Liver (tissue), 9 donors: ENCODE results near the gene PC. TPM values are rescaled to one million over a fixed set of nuclear protein-coding genes. Genes with fewer than 3 reads are reported as not detected.

Experiments used
- DNase-seq: peaks from one replicate; pipeline ENCODE4 v3.0.0-alpha.2; 2017; ENCODE audit warnings: low spot score
- H3K27ac ChIP-seq, 2 donors: one replicate each; pipeline ENCODE4 v1.7.0; 2013; ENCODE audit warnings: inconsistent platforms in 2 of 2, low read length in 2 of 2, control low read depth in 1 of 2, low read depth in 1 of 2, mild to moderate bottlenecking in 1 of 2
- H3K27me3 ChIP-seq, 4 donors: one replicate each; pipeline versions ENCODE4 v1.6.1 to v1.7.0; 2013; ENCODE audit warnings: low read length in 3 of 4, inconsistent platforms in 1 of 4, mild to moderate bottlenecking in 1 of 4, moderate library complexity in 1 of 4; ENCODE audit not compliant: control insufficient read depth in 4 of 4, insufficient read depth in 4 of 4
- H3K36me3 ChIP-seq, 4 donors: one replicate each; pipeline versions ENCODE4 v1.6.1 to v1.7.0; 2013; ENCODE audit warnings: low read length in 3 of 4, mild to moderate bottlenecking in 3 of 4, low read depth in 1 of 4, moderate library complexity in 1 of 4; ENCODE audit not compliant: control insufficient read depth in 4 of 4, insufficient read depth in 3 of 4
- H3K4me1 ChIP-seq, 4 donors: one replicate each; pipeline versions ENCODE4 v1.6.1 to v1.7.0; 2013; ENCODE audit warnings: low read length in 3 of 4, mild to moderate bottlenecking in 3 of 4, moderate library complexity in 1 of 4; ENCODE audit not compliant: control insufficient read depth in 4 of 4, insufficient read depth in 4 of 4
- H3K4me3 ChIP-seq, 3 donors: one replicate each; pipeline versions ENCODE4 v1.6.1 to v1.7.0; 2013; ENCODE audit warnings: low read length in 3 of 3, control low read depth in 1 of 3, low read depth in 1 of 3, mild to moderate bottlenecking in 1 of 3
- H3K9ac ChIP-seq, 2 donors: one replicate each; pipeline ENCODE4 v1.7.0; 2013; ENCODE audit warnings: low read length in 2 of 2, mild to moderate bottlenecking in 2 of 2, moderate library complexity in 2 of 2, control low read depth in 1 of 2, low read depth in 1 of 2
- H3K9me3 ChIP-seq, 4 donors: one replicate each; pipeline versions ENCODE4 v1.6.1 to v1.7.0; 2013; ENCODE audit warnings: low read length in 3 of 4; ENCODE audit not compliant: control insufficient read depth in 4 of 4
- ATF3 ChIP-seq: IDR thresholded peaks from 2 replicates; pipeline ENCODE4 v1.6.1; 2016; ENCODE audit warnings: antibody characterized with exemption
- FOXA2 ChIP-seq: IDR thresholded peaks from 2 replicates; pipeline ENCODE4 v1.6.1; 2016; ENCODE audit warnings: antibody characterized with exemption
- GABPA ChIP-seq, 2 donors: IDR thresholded peaks in 1 of 2; conservative IDR thresholded peaks in 1 of 2; 2 replicates each; pipeline ENCODE4 v1.6.1; 2016; ENCODE audit warnings: antibody characterized with exemption in 2 of 2, mild to moderate bottlenecking in 1 of 2, moderate library complexity in 1 of 2
- HNF4A ChIP-seq, 2 donors: conservative IDR thresholded peaks; 2 replicates each; pipeline ENCODE4 v1.6.1; 2016; ENCODE audit warnings: antibody characterized with exemption in 2 of 2, mild to moderate bottlenecking in 2 of 2
- HNF4G ChIP-seq: IDR thresholded peaks from 2 replicates; pipeline ENCODE4 v1.6.1; 2016; ENCODE audit warnings: antibody characterized with exemption
- NR2F2 ChIP-seq: IDR thresholded peaks from 2 replicates; pipeline ENCODE4 v1.6.1; 2016; ENCODE audit warnings: antibody characterized with exemption
- RAD21 ChIP-seq, 2 donors: IDR thresholded peaks; 2 replicates each; pipeline ENCODE4 v1.6.1; 2016; ENCODE audit warnings: antibody characterized with exemption in 2 of 2, mild to moderate bottlenecking in 2 of 2
- SP1 ChIP-seq: IDR thresholded peaks from 2 replicates; pipeline ENCODE4 v1.6.1; 2018; ENCODE audit warnings: antibody characterized with exemption, mild to moderate bottlenecking
- YY1 ChIP-seq: IDR thresholded peaks from 2 replicates; pipeline ENCODE4 v1.6.1; 2016; ENCODE audit warnings: antibody characterized with exemption, mild to moderate bottlenecking
- WGBS: extraction: QIAGEN DNeasy Blood & Tissue Kit; methylation state at CpG from one replicate; pipeline ENCODE4 v1.1.7; 2013; 5-methylcytosine and 5-hydroxymethylcytosine counted together
- polyA plus RNA-seq, 2 donors: library from polyadenylated mRNA; stranded (reverse) in 1 of 2; unstranded in 1 of 2; fragments of 200-250 nt in 1 of 2; fragments of >200 nt in 1 of 2; fragmentation: Nextera tagmentation in 1 of 2; extraction: Ambion mirVana in 1 of 2; gene quantifications; one replicate each; pipeline versions ENCODE4 v1.2.1 to v1.2.3, GENCODE V29; 2013 to 2015
- total RNA-seq, 2 donors: library from RNA; depleted of rRNA; stranded (reverse); fragments of >200 nt; gene quantifications; one replicate each; pipeline ENCODE4 v1.2.3, GENCODE V29; 2014
- TF ChIP-seq, protein P1 (sequence below): fragments of 150-350 bp; IDR thresholded peaks from 2 replicates; pipeline ENCODE4 v1.5.1; 2017; ENCODE audit warnings: improper control_type of control experiment, low read depth, low read length; ENCODE audit not compliant: missing input control
- TF ChIP-seq, protein P2 (sequence below): IDR thresholded peaks from 2 replicates; pipeline ENCODE4 v1.6.1; 2016; ENCODE audit warnings: antibody characterized with exemption
- TF ChIP-seq, protein P3 (sequence below): IDR thresholded peaks from 2 replicates; pipeline ENCODE4 v1.6.1; 2016; ENCODE audit warnings: antibody characterized with exemption
- donor health status: healthy.
- donor health status: healthy.
- donor health status: healthy.
- donor health status: healthy.
- donor health status: healthy.

Gene PC
- total and polyA plus RNA-seq, 4 donors: 144 to 583 (median 296) TPM

- TF ChIP-seq HNF4G (no peak), GABPA (IDR thresholded peaks at IDR 0.05 in 1 of 2, conservative IDR thresholded peaks at IDR 0.05 in 1 of 2) (no peak), FOXA2 (no peak), HNF4A (conservative IDR thresholded peaks at IDR 0.05) (no peak)
- TF ChIP-seq, protein P1, sequence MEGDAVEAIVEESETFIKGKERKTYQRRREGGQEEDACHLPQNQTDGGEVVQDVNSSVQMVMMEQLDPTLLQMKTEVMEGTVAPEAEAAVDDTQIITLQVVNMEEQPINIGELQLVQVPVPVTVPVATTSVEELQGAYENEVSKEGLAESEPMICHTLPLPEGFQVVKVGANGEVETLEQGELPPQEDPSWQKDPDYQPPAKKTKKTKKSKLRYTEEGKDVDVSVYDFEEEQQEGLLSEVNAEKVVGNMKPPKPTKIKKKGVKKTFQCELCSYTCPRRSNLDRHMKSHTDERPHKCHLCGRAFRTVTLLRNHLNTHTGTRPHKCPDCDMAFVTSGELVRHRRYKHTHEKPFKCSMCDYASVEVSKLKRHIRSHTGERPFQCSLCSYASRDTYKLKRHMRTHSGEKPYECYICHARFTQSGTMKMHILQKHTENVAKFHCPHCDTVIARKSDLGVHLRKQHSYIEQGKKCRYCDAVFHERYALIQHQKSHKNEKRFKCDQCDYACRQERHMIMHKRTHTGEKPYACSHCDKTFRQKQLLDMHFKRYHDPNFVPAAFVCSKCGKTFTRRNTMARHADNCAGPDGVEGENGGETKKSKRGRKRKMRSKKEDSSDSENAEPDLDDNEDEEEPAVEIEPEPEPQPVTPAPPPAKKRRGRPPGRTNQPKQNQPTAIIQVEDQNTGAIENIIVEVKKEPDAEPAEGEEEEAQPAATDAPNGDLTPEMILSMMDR: no peak
- TF ChIP-seq, protein P2, sequence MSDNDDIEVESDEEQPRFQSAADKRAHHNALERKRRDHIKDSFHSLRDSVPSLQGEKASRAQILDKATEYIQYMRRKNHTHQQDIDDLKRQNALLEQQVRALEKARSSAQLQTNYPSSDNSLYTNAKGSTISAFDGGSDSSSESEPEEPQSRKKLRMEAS: no peak
Observed at GRCh38 chr11:66904561-66904960, 53.6 kb downstream of the PC start (continued).

DNA sequence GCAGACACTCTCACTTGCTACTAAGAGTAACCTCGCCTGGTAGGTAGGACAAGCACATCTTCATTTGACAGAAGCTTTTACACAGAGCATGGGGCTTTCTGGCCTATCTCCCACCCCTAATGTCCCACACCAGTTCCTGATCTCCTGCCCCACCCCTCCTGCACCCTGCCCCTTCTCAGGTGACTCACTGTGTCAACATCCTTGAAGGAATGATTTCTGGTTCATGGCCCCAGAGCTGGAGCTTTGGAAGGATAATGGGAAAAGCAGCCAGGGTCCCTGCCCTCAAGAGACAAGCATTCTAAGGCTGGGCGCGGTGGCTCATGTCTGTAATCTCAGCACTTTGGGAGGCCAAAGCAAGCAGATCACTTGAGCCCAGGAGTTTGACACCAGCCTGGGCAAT, 54.1 kb downstream of the PC start:
- no peaks in the 10 kb centered on the region for H3K9me3 ChIP-seq
- no peak for TF ChIP-seq YY1
- no peak for TF ChIP-seq RAD21 (IDR thresholded peaks at IDR 0.05)
- no peak for TF ChIP-seq FOXA2
- TF ChIP-seq HNF4A (conservative IDR thresholded peaks at IDR 0.05): no peak
- TF ChIP-seq SP1: no peak
- TF ChIP-seq, protein P3, sequence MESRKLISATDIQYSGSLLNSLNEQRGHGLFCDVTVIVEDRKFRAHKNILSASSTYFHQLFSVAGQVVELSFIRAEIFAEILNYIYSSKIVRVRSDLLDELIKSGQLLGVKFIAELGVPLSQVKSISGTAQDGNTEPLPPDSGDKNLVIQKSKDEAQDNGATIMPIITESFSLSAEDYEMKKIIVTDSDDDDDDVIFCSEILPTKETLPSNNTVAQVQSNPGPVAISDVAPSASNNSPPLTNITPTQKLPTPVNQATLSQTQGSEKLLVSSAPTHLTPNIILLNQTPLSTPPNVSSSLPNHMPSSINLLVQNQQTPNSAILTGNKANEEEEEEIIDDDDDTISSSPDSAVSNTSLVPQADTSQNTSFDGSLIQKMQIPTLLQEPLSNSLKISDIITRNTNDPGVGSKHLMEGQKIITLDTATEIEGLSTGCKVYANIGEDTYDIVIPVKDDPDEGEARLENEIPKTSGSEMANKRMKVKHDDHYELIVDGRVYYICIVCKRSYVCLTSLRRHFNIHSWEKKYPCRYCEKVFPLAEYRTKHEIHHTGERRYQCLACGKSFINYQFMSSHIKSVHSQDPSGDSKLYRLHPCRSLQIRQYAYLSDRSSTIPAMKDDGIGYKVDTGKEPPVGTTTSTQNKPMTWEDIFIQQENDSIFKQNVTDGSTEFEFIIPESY: no peak
- TF ChIP-seq, protein P1: no peak
- TF ChIP-seq, protein P2: no peak
- no peak for TF ChIP-seq ATF3
- no peak for TF ChIP-seq NR2F2
- no peak for TF ChIP-seq HNF4G
- no peaks in the 10 kb centered on the region for H3K36me3 ChIP-seq
- 94% methylated on average over 3 of the region's 3 CpGs for WGBS
- peak overlapping the region in 1 of 3 donors; percentile 15 for H3K4me3 ChIP-seq
- H3K27ac ChIP-seq: peak overlapping the region; percentile 31 to 71
- DNase-seq: no peak
- peaks cover 25 to 57% (median 30%) of the 10 kb centered on the region in 4 donors for H3K4me1 ChIP-seq
- H3K9ac ChIP-seq: no peak overlapping the region
- no peaks in the 10 kb centered on the region for H3K27me3 ChIP-seq
